ENCODE measurements around the gene TXNRD3. TPM values are rescaled to one million over a fixed set of nuclear protein-coding genes. Genes with fewer than 3 reads are reported as not detected.

Gene TXNRD3
- total RNA-seq, 1 donor from 2014 or later: 0.78 TPM

DNA sequence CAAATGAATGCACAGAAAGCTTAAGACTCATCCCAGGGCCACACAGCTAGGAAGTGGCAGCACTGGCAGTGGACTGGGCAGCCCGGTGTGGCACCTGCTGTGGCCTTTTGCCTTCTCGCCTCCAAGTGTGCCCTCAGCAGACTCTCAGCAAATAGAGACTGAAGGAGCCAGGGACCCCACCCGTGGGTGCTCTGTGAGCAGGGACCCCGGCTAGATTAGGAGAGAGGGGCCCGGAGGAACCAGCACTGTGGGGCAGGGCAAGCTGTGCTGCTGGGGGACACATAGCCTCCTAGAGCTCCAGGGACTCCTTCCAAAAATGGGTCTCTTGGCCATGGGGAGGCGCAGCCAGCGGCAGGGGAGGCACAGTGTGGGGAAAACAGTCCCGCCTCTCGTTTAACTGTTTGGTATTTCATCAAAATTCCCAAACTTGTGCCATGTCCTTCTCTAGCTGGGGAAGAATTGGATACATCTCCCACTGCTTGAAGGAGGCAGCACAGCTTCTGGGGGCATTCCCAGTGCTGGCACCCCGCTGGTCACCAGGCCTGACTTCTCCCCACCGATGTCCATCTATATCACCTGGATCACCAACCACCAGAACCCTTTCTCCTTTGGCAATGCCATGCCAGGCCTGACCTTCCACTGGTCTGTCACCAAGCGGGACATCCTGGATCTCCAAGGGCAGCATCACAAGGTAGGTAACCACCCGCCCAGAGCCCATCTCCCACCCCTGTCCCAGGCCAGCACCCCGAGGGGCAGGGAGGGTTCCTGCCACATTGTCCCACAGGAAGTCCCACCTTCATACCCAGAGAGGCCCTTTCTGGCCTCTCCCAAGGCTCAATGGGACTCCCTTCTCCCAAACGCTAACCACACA, 12.0 kb upstream of the TXNRD3 start:
- no peaks in the 10 kb centered on the region for H3K4me1 Mint-ChIP-seq (ENCODE audit: low read depth)
- DNase-seq (ENCODE audit: low spot score): no peak
- intact Hi-C loops (cut with micrococcal nuclease): no loop called here
- peaks cover 8% of the 10 kb centered on the region for H3K9me3 Mint-ChIP-seq
- H3K4me3 Mint-ChIP-seq: no peak overlapping the region
- no peaks in the 10 kb centered on the region for H3K36me3 Mint-ChIP-seq (ENCODE audit: low read depth)
- H3K27ac Mint-ChIP-seq: no peak overlapping the region
- H3K27me3 Mint-ChIP-seq (ENCODE audit: insufficient read depth): no peaks in the 10 kb centered on the region

DNA sequence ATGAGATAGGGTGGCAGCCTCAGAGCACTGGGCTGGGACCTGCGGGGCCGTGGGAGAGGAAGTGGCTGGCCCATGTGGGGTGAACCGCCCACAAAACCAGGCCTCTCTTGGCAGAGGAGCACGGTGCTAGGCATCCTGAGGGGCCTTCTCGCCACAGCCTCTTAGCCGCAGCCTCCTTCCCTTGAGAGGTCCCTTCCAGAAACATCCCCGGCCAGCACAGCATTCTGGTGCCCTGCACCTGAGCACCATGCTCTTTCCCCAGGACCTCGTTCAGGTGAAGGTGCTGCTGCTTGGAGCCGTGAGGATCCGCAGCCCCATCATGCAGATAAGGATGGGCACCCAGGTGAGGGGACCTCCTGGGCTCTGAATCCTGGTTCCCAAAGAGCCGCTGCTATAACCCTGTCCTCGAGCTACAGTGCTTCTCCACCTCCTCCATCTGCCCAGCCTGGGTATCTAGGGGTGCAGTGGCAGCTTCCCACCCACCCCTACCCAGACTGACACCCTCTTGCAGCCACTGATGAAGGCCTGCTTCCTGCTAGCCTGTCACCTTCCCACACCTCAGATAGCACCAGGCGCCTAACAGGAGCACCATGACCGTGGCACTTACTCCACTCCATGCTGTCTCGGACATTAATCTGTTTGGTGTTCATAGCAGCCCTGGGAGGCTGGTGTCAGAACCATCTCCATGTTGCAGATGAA, 11.2 kb upstream of the TXNRD3 start:
- intact Hi-C loops (cut with micrococcal nuclease): no loop called here
- DNase-seq (ENCODE audit: low spot score): no peak
- peaks cover 4% of the 10 kb centered on the region for H3K9me3 Mint-ChIP-seq
- no peaks in the 10 kb centered on the region for H3K27me3 Mint-ChIP-seq (ENCODE audit: insufficient read depth)
- no peak overlapping the region for H3K27ac Mint-ChIP-seq
- no peaks in the 10 kb centered on the region for H3K36me3 Mint-ChIP-seq (ENCODE audit: low read depth)
- no peak overlapping the region for H3K4me3 Mint-ChIP-seq
- no peaks in the 10 kb centered on the region for H3K4me1 Mint-ChIP-seq (ENCODE audit: low read depth)

- H3K36me3 Mint-ChIP-seq (ENCODE audit: low read depth): no peaks in the 10 kb centered on the region
These were observed 10.5 kb upstream of the TXNRD3 start for GRCh38 chr3:126665221-126665936.

GRCh38 chr3:126664591-126665214, 9.8 kb upstream of the TXNRD3 start:
- no peak for DNase-seq (ENCODE audit: low spot score)
- Mint-ChIP-seq H3K27me3 (ENCODE audit: insufficient read depth) (peaks cover 4% of the 10 kb centered on the region), H3K4me3 (no peak overlapping the region)

More at GRCh38 chr3:126665221-126665936, 10.5 kb upstream of the TXNRD3 start:
- Mint-ChIP-seq H3K4me3 (no peak overlapping the region), H3K9me3 (no peaks in the 10 kb centered on the region), H3K4me1 (ENCODE audit: low read depth) (no peaks in the 10 kb centered on the region), H3K27me3 (ENCODE audit: insufficient read depth) (peaks cover 4% of the 10 kb centered on the region), H3K27ac (no peak overlapping the region)
- intact Hi-C loops (cut with micrococcal nuclease): no loop called here
- no peak for DNase-seq (ENCODE audit: low spot score)

DNA sequence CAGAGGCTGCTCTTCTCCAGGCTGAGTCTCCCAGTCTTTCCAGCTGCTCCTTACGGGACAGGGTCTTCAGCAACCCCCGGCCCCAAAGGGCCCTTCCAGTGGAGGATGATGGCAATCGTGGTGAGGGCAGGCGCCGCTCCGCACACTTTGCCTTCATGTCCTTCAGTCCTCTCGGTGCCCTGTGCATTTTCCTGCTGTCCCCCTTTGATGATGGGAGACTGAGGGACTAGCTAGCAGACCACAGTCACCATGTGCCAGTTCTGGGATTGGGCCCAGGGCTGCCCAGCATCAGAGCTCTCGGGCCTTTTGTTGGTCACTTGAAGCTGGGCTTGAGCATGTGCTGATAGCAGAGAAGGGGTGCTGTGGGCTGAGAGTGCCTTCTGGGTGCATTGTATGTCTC, 8.8 kb upstream of the TXNRD3 start:
- peaks cover 4% of the 10 kb centered on the region for H3K27me3 Mint-ChIP-seq (ENCODE audit: insufficient read depth)
- no peaks in the 10 kb centered on the region for H3K36me3 Mint-ChIP-seq (ENCODE audit: low read depth)
- DNase-seq (ENCODE audit: low spot score): no peak
- intact Hi-C loops (cut with micrococcal nuclease): no loop called here
- no peaks in the 10 kb centered on the region for H3K4me1 Mint-ChIP-seq (ENCODE audit: low read depth)
- H3K9me3 Mint-ChIP-seq: no peaks in the 10 kb centered on the region
- no peak overlapping the region for H3K27ac Mint-ChIP-seq
- no peak overlapping the region for H3K4me3 Mint-ChIP-seq

More at GRCh38 chr3:126664591-126665214, 9.8 kb upstream of the TXNRD3 start:
- no peaks in the 10 kb centered on the region for H3K4me1 Mint-ChIP-seq (ENCODE audit: low read depth)
- intact Hi-C loops (cut with micrococcal nuclease): no loop called here
- no peaks in the 10 kb centered on the region for H3K9me3 Mint-ChIP-seq
- no peak overlapping the region for H3K27ac Mint-ChIP-seq
- H3K36me3 Mint-ChIP-seq (ENCODE audit: low read depth): no peaks in the 10 kb centered on the region

GRCh38 chr3:126663257-126663656, 8.3 kb upstream of the TXNRD3 start:
- intact Hi-C loops (cut with micrococcal nuclease): no loop called here
- H3K9me3 Mint-ChIP-seq: no peaks in the 10 kb centered on the region
- H3K4me1 Mint-ChIP-seq (ENCODE audit: low read depth): no peaks in the 10 kb centered on the region
- peaks cover 4% of the 10 kb centered on the region for H3K27me3 Mint-ChIP-seq (ENCODE audit: insufficient read depth)
- H3K4me3 Mint-ChIP-seq: no peak overlapping the region
- DNase-seq (ENCODE audit: low spot score): no peak
- no peaks in the 10 kb centered on the region for H3K36me3 Mint-ChIP-seq (ENCODE audit: low read depth)
- no peak overlapping the region for H3K27ac Mint-ChIP-seq

DNA sequence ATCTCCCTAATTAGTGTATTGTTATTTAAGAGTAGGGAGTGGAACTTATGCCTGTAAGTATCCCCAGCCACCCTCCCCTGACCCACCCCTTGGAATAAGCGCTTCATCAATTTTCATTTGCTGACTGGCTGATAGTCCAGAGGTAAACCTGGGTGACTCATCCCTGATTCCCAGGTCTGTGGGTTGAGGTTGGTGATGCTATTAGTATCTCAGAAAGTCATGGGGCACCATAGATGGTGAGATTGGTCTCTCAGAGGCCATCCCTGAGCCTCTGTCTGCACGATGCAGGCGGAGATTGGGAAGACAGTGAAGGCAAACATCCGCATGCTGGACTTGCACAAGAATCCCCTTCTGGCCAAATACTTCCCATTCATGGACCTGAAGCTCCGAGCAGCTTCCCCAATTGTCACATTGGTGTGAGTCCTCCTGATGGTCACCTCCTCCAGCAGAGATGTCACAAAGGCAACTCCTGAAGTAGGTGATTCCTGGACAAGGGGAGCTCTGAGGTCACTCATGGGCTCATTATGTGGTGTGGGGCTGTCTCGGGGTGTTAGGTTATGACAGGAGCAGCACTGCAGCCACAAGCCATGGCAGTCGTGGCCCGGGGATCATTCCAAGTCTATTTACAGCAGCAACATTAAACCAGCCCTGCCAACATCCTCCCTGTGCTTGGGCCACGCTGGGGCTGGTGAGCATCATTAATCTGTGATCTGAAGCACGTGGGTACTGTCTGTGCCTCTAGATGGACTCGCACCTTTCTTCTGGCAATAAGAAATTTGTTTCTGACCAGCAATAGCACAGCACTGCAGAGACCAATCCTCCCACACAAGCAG, 6.8 kb upstream of the TXNRD3 start:
- Mint-ChIP-seq H3K27me3 (ENCODE audit: insufficient read depth) (peaks cover 8% of the 10 kb centered on the region), H3K4me1 (ENCODE audit: low read depth) (no peaks in the 10 kb centered on the region), H3K36me3 (ENCODE audit: low read depth) (no peaks in the 10 kb centered on the region), H3K27ac (no peak overlapping the region), H3K9me3 (no peaks in the 10 kb centered on the region), H3K4me3 (no peak overlapping the region)
- intact Hi-C loops (cut with micrococcal nuclease): no loop called here
- DNase-seq (ENCODE audit: low spot score): no peak

DNA sequence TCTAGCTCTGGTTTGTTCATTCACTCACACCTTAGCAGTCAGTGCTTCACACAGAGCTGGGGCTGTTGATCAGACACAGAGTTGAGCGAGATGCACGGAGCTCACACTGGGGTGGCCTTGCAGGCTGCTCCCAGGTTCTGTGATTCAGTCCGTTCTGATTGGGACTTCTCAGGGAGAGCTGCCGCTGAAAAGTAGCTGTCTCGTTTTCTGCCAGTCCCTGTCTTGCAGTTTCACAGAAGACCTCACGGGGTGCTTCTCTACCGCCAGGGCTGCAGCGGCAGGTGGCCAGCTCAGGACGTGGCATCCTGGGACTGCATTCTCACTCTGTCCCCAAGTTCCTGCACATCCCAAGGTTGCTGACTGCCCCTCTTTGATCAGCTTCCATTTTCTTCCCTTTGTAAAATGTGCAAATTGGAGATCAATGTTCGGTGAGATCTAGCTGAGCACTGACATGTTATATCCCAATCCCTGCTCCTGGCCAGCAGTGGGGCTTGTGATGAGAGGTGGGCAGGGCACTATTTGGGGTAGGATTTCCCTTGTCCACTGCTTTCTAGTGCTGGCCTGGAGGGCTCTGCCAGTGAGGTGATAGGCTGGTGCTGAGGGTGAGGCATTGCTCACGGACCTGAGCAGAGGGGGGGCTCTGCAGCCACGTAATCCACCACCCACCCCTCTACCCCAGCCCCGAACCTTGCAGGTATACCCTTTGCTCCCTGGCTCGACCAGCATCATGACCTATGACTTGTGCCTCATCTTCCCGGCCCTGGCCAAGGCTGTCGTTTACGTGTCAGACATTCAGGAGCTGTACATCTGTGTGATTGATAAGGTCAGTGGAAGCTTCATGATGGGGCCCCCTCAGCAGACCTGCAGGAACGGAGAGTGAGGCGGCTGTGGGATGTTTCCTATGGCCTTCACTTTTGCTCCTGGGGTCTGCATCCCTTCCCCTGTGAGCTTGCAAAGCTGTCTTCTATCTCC, 5.3 kb upstream of the TXNRD3 start:
- no peak overlapping the region for H3K4me3 Mint-ChIP-seq
- peaks cover 14% of the 10 kb centered on the region for H3K27me3 Mint-ChIP-seq (ENCODE audit: insufficient read depth)
- no peak overlapping the region for H3K27ac Mint-ChIP-seq
- H3K36me3 Mint-ChIP-seq (ENCODE audit: low read depth): no peaks in the 10 kb centered on the region
- DNase-seq (ENCODE audit: low spot score): no peak
- intact Hi-C loops (cut with micrococcal nuclease): no loop called here
- no peaks in the 10 kb centered on the region for H3K4me1 Mint-ChIP-seq (ENCODE audit: low read depth)
- H3K9me3 Mint-ChIP-seq: no peaks in the 10 kb centered on the region

DNA sequence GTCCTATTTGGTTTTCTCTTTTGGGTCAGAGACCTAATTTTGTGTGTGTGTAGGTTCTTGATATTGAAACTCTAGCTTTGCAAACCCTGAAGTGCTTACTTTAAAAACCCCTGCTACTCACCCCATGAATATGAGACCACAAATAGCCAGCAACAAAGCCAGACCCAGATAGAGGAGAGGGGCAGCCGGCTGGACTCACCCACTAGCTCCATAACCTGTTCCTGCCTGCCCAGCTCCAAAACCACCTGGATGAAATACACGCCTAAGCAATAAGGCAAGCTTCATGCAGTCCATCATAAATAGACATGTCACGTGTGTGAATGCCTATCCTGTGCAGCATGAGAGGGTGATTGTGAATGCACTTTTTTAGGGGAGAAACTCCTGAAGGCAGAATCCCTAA, 3.7 kb upstream of the TXNRD3 start:
- H3K27ac Mint-ChIP-seq: no peak overlapping the region
- no peaks in the 10 kb centered on the region for H3K36me3 Mint-ChIP-seq (ENCODE audit: low read depth)
- no peaks in the 10 kb centered on the region for H3K4me1 Mint-ChIP-seq (ENCODE audit: low read depth)
- intact Hi-C loops (cut with micrococcal nuclease): no loop called here
- H3K27me3 Mint-ChIP-seq (ENCODE audit: insufficient read depth): peaks cover 20% of the 10 kb centered on the region
- DNase-seq (ENCODE audit: low spot score): no peak
- no peaks in the 10 kb centered on the region for H3K9me3 Mint-ChIP-seq
- no peak overlapping the region for H3K4me3 Mint-ChIP-seq

DNA sequence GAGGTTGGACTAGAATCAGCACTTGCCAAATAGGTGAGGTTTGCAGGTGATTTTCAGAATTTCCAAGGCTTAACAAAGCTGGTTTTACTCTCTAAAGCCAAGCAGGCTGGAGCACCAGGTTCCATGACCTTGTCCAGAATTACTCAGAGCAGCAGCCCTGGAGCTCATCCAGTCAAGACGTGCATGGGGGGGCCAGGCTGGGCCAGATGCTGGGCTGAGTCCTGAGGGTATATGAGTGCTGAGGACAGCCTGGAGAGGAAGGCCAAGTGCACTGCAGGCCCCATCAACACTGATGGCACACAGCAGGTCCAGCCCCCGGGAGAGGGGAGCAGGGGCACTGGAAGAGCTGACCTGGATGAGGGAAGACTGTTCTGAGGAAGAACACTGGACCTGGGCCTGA, 3.0 kb upstream of the TXNRD3 start:
- H3K36me3 Mint-ChIP-seq (ENCODE audit: low read depth): no peaks in the 10 kb centered on the region
- H3K9me3 Mint-ChIP-seq: no peaks in the 10 kb centered on the region
- no peak overlapping the region for H3K27ac Mint-ChIP-seq
- intact Hi-C loops (cut with micrococcal nuclease): no loop called here
- no peak overlapping the region for H3K4me3 Mint-ChIP-seq
- no peak for DNase-seq (ENCODE audit: low spot score)
- H3K27me3 Mint-ChIP-seq (ENCODE audit: insufficient read depth): peaks cover 24% of the 10 kb centered on the region
- no peaks in the 10 kb centered on the region for H3K4me1 Mint-ChIP-seq (ENCODE audit: low read depth)

DNA sequence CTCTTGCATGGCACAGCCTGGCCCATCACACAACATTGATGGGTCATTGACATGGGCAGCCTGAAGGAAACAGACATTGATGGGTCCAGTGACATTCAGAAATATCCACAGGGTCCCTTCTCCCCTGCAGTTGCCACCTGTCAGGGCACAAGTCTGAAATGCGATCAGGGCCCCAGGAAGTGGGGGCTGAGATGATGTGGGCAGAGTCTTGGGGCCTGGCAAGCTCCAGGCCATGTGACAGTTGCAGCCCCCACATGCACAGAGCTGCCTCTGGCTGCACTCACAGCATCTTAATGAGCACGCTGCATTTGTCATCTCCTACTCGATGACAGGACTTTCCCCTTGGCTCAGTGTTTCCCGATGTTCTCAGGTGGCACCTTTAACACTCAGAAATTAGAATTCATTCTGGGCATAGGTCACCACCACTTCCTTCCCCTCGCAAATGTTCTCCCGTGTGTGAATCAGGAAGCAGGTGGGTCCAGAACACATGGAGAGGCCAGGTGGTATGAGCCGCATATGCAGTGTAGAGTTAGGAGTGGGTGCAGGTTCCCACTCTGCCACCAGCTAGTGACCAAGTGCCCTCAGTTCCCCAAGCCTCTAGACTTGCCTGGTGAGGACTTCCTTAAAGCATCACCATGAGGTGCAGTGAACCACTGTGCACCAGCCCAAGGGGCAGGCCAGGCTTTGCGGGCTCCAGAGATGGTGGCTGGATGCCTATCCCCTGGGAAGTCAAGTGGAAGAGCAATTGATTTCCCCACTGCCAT, 1.6 kb upstream of the TXNRD3 start:
- DNase-seq (ENCODE audit: low spot score): no peak
- H3K4me3 Mint-ChIP-seq: no peak overlapping the region
- intact Hi-C loops (cut with micrococcal nuclease): no loop called here
- H3K27ac Mint-ChIP-seq: no peak overlapping the region
- peaks cover 27% of the 10 kb centered on the region for H3K27me3 Mint-ChIP-seq (ENCODE audit: insufficient read depth)
- H3K36me3 Mint-ChIP-seq (ENCODE audit: low read depth): no peaks in the 10 kb centered on the region
- no peaks in the 10 kb centered on the region for H3K9me3 Mint-ChIP-seq
- H3K4me1 Mint-ChIP-seq (ENCODE audit: low read depth): no peaks in the 10 kb centered on the region

Data from activated T-helper 1 cell treated with anti-CD3 and anti-CD28 coated beads, Interleukin-12 subunit alpha, Interleukin-12 subunit beta, Interleukin-2, Interleukin-4 antibody, amounts not matched to agents 30 ng/mL and 10 ng/mL and 1 ng/mL, durations not matched to agents 14 hours and 24 hours and 36 hours (primary cell).